GM12891 (cell line): ENCODE results near the gene RUSC1.

Experiments
- PAX5 ChIP-seq: IDR thresholded peaks from 2 replicates; pipeline ENCODE4 v1.6.1; 2011; ENCODE audit warnings: low read length, moderate library complexity, mild to moderate bottlenecking; ENCODE audit not compliant: insufficient read depth, severe bottlenecking
- POLR2A ChIP-seq: IDR thresholded peaks from 2 replicates; pipeline ENCODE4 v1.6.1; 2011; ENCODE audit warnings: low read depth, low read length, control low read depth
- POLR2AphosphoS5 ChIP-seq: IDR thresholded peaks from 2 replicates; pipeline ENCODE4 v1.6.1; 2011; ENCODE audit warnings: low read depth, low read length, control low read depth
- SPI1 ChIP-seq: IDR thresholded peaks from 2 replicates; pipeline ENCODE4 v1.6.1; 2011; ENCODE audit warnings: low read depth, low read length, control low read depth
- TAF1 ChIP-seq: IDR thresholded peaks from 2 replicates; pipeline ENCODE4 v1.6.1; 2011; ENCODE audit warnings: low read depth, low read length, control low read depth

GRCh38 chr1:155352631-155353030 is 31.9 kb downstream of the RUSC1 start:
- TF ChIP-seq POLR2A (no peak), POLR2AphosphoS5 (no peak), PAX5 (no peak), TAF1 (no peak), SPI1 (no peak)
